GM23338 (cell line): Measurements from ENCODE around the gene GRIN3B. TPM values are rescaled to one million over a fixed set of nuclear protein-coding genes. Genes with fewer than 3 reads are reported as not detected.
A peak's percentile ranks its signal among the peaks of the same experiment; 100 is the strongest.

Source experiments
- ATAC-seq: fragments of 200-7000 bp; cut with Tn5 transposase; 3 replicates; pipeline ENCODE4 v1.9.1; 2020
- DNase-seq: peaks from one replicate; pipeline ENCODE4 v3.0.0-alpha.2; 2015; ENCODE audit warnings: low spot score
- H2AFZ ChIP-seq: fragments of 200-600 bp; sonication (generic); 2 replicates; pipeline ENCODE4 v1.8.0; 2016; ENCODE audit warnings: antibody characterized with exemption, mild to moderate bottlenecking, moderate library complexity
- H3F3A ChIP-seq: fragments of 200-600 bp; sonication (generic); replicated peaks from 2 replicates; pipeline ENCODE4 v1.8.0; 2017; ENCODE audit warnings: antibody characterized with exemption, mixed run types, low read depth
- H3K27ac ChIP-seq: fragments of 200-600 bp; sonication (generic); 2 replicates; pipeline ENCODE4 v1.6.1; 2016; ENCODE audit warnings: low read depth
- H3K27me3 ChIP-seq: fragments of 200-600 bp; sonication (generic); 2 replicates; pipeline ENCODE4 v1.8.0; 2016; ENCODE audit warnings: mild to moderate bottlenecking, mixed run types, moderate library complexity; ENCODE audit not compliant: insufficient read depth
- H3K36me3 ChIP-seq: fragments of 200-600 bp; sonication (generic); 2 replicates; pipeline ENCODE4 v1.8.0; 2016; ENCODE audit warnings: mild to moderate bottlenecking; ENCODE audit not compliant: insufficient read depth
- H3K4me1 ChIP-seq: fragments of 200-600 bp; sonication (generic); 2 replicates; pipeline ENCODE4 v1.8.0; 2016; ENCODE audit warnings: mild to moderate bottlenecking, moderate library complexity; ENCODE audit not compliant: insufficient read depth
- H3K4me2 ChIP-seq: fragments of 200-600 bp; sonication (generic); 2 replicates; pipeline ENCODE4 v1.7.1; 2017; ENCODE audit warnings: mixed run types
- H3K4me3 ChIP-seq: fragments of 200-600 bp; sonication (generic); 2 replicates; pipeline ENCODE4 v1.6.1; 2016; ENCODE audit warnings: mixed run types
- H3K79me2 ChIP-seq: fragments of 200-600 bp; sonication (generic); replicated peaks from 2 replicates; pipeline ENCODE4 v1.8.0; 2017; ENCODE audit warnings: mild to moderate bottlenecking; ENCODE audit not compliant: insufficient read depth
- H3K9me2 ChIP-seq: fragments of 200-600 bp; sonication (generic); 2 replicates; pipeline ENCODE4 v1.8.0; 2017; ENCODE audit not compliant: insufficient read depth
- H4K20me1 ChIP-seq: fragments of 200-600 bp; sonication (generic); replicated peaks from 2 replicates; pipeline ENCODE4 v1.8.0; 2017; ENCODE audit warnings: mild to moderate bottlenecking; ENCODE audit not compliant: insufficient read depth
- H3K27ac Mint-ChIP-seq: 2 replicates; pipeline ENCODE4 v1.8.0; 2020; ENCODE audit warnings: inconsistent platforms, mild to moderate bottlenecking, moderate library complexity, mixed read lengths
- H3K27me3 Mint-ChIP-seq: 3 replicates; pipeline ENCODE4 v1.8.0; 2022; ENCODE audit warnings: low read depth, mild to moderate bottlenecking, moderate library complexity, mixed read lengths, inconsistent platforms; ENCODE audit not compliant: insufficient read depth, poor library complexity
- H3K36me3 Mint-ChIP-seq: 3 replicates; pipeline ENCODE4 v1.8.0; 2021; ENCODE audit warnings: low read depth, mild to moderate bottlenecking, inconsistent platforms, moderate library complexity, mixed read lengths
- H3K4me1 Mint-ChIP-seq: 3 replicates; pipeline ENCODE4 v1.8.0; 2020; ENCODE audit warnings: mild to moderate bottlenecking, inconsistent platforms, mixed read lengths
- H3K4me3 Mint-ChIP-seq: 3 replicates; pipeline ENCODE4 v1.8.0; 2021; ENCODE audit warnings: moderate library complexity, mild to moderate bottlenecking, inconsistent platforms, mixed read lengths
- H3K9me3 Mint-ChIP-seq: 3 replicates; pipeline ENCODE4 v1.8.0; 2020; ENCODE audit warnings: moderate library complexity, mild to moderate bottlenecking, inconsistent platforms, mixed read lengths
- CREB1 ChIP-seq: fragments of 250-450 bp; sonication (Bioruptor Pico); IDR thresholded peaks from 2 replicates; pipeline ENCODE4 v1.5.0; 2020; ENCODE audit warnings: low read depth, mild to moderate bottlenecking, moderate library complexity
- EZH2 ChIP-seq: fragments of 200-600 bp; sonication (generic); IDR thresholded peaks from one replicate; pipeline ENCODE4 v1.8.0; 2017; ENCODE audit warnings: antibody characterized with exemption, mild to moderate bottlenecking, low read depth; ENCODE audit not compliant: unreplicated experiment
- EZH2phosphoT487 ChIP-seq: fragments of 200-600 bp; sonication (generic); IDR thresholded peaks from one replicate; pipeline ENCODE4 v1.8.1; 2018; ENCODE audit warnings: antibody characterized with exemption; ENCODE audit not compliant: unreplicated experiment
- JUNB ChIP-seq: IDR thresholded peaks from one replicate; pipeline ENCODE4 v1.6.1; 2016; ENCODE audit warnings: antibody characterized with exemption; ENCODE audit not compliant: unreplicated experiment
- NANOG ChIP-seq: IDR thresholded peaks from 2 replicates; pipeline ENCODE4 v1.6.1; 2016; ENCODE audit warnings: antibody characterized with exemption, borderline replicate concordance
- POLR2AphosphoS5 ChIP-seq: IDR thresholded peaks from 2 replicates; pipeline ENCODE4 v1.6.1; 2016; ENCODE audit warnings: antibody characterized with exemption, low read depth
- STAT1 ChIP-seq: IDR thresholded peaks from one replicate; pipeline ENCODE4 v1.6.1; 2016; ENCODE audit warnings: antibody characterized with exemption; ENCODE audit not compliant: unreplicated experiment
- ZNF114 ChIP-seq: fragments of 250-450 bp; sonication (Bioruptor Pico); IDR thresholded peaks from 2 replicates; pipeline ENCODE4 v1.5.0; 2020; ENCODE audit warnings: mild to moderate bottlenecking, moderate library complexity
- ZNF331 ChIP-seq: fragments of 250-450 bp; sonication (Bioruptor Pico); IDR thresholded peaks from 2 replicates; pipeline ENCODE4 v1.5.0; 2020; ENCODE audit warnings: low read depth, mild to moderate bottlenecking, moderate library complexity
- polyA plus RNA-seq: library from polyadenylated mRNA; unstranded; fragments of >200 nt; fragmentation: Nextera tagmentation; extraction: Ambion mirVana; gene quantifications from 2 replicates; pipeline ENCODE4 v1.2.1, GENCODE V29; 2016
- total RNA-seq: library from RNA; depleted of rRNA; stranded (reverse); fragments of >200 nt; shearing (Covaris generic); gene quantifications from 2 replicates; pipeline ENCODE4 v1.2.3, GENCODE V29; 2014
- TF ChIP-seq, protein P1 (sequence below): fragments of 250-450 bp; sonication (Bioruptor Pico); IDR thresholded peaks from 2 replicates; pipeline ENCODE4 v1.5.0; 2020; ENCODE audit warnings: mild to moderate bottlenecking, moderate library complexity
- TF ChIP-seq, protein P2 (sequence below), 2 experiments: fragments of 200-600 bp in 1 of 2; sonication (generic) in 1 of 2; conservative IDR thresholded peaks; 2 replicates each; pipeline versions ENCODE4 v1.5.1 to v1.6.1; 2016 to 2017; ENCODE audit warnings: antibody characterized with exemption in 2 of 2, low read depth in 2 of 2, mild to moderate bottlenecking in 2 of 2, moderate library complexity in 1 of 2
- TF ChIP-seq, protein P3 (sequence below): IDR thresholded peaks from one replicate; pipeline ENCODE4 v1.6.1; 2018; ENCODE audit warnings: antibody characterized with exemption; ENCODE audit not compliant: unreplicated experiment
- TF ChIP-seq, protein P4 (sequence below): IDR thresholded peaks from 2 replicates; pipeline ENCODE4 v1.6.1; 2016; ENCODE audit warnings: antibody characterized with exemption

The GRIN3B gene
- total and polyA plus RNA-seq, 2 experiments from 2014 or later = 0.11 to 2.8 TPM

DNA sequence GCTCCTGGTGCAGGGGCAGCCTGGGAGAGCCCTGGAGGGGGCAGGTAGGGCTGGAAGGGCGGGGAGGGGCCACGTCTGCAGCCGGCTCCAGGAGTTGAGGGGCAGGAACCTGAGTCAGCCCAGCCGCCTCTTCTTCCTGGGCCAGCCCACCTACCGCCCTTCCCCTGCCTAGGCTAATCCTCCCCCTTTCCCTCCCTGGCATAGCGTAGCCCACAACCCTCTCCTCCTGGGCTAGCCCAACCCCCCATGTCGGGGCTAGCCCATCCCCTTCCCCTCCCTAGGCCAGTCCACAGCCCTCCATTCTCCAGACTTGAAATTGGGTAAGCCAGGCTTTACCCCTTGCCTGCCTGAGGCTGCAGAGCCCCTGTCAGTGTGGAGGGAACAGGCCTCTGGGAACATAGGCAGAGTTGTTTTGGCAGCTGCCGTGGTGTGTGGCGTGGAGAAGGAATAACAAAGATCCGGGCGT lies 36.7 kb upstream of the GRIN3B start:
- H3K27me3 Mint-ChIP-seq = peaks cover 20% of the 10 kb centered on the region
- H3K9me3 Mint-ChIP-seq = peaks cover 9% of the 10 kb centered on the region; the same call in 2 of the 3 replicates
- H3K27ac Mint-ChIP-seq = no peak overlapping the region
- Histone ChIP-seq H3K4me3 (no peak overlapping the region), H3K79me2 (no peaks in the 10 kb centered on the region), H3K27me3 (no peaks in the 10 kb centered on the region), H4K20me1 (no peaks in the 10 kb centered on the region), H2AFZ (no peak overlapping the region), H3K4me1 (no peaks in the 10 kb centered on the region), H3K9me2 (no peaks in the 10 kb centered on the region), H3F3A (0 out of 2 replicates have a peak, but pooled peaks cover 7% of the 10 kb centered on the region), H3K27ac (no peak overlapping the region), H3K36me3 (peaks cover 10% of the 10 kb centered on the region), H3K4me2 (no peak overlapping the region)
- H3K4me1 Mint-ChIP-seq = peaks cover 15% of the 10 kb centered on the region
- H3K36me3 Mint-ChIP-seq = peaks cover 65% of the 10 kb centered on the region
- H3K4me3 Mint-ChIP-seq = no peak overlapping the region
- TF ChIP-seq POLR2AphosphoS5 (no peak), STAT1 (no peak), NANOG (no peak), EZH2 (no peak), ZNF114 (no peak), EZH2phosphoT487 (no peak), CREB1 (CRISPR knock-in tag) (no peak), ZNF331 (CRISPR knock-in tag) (no peak), JUNB (no peak)
- TF ChIP-seq, protein P1, sequence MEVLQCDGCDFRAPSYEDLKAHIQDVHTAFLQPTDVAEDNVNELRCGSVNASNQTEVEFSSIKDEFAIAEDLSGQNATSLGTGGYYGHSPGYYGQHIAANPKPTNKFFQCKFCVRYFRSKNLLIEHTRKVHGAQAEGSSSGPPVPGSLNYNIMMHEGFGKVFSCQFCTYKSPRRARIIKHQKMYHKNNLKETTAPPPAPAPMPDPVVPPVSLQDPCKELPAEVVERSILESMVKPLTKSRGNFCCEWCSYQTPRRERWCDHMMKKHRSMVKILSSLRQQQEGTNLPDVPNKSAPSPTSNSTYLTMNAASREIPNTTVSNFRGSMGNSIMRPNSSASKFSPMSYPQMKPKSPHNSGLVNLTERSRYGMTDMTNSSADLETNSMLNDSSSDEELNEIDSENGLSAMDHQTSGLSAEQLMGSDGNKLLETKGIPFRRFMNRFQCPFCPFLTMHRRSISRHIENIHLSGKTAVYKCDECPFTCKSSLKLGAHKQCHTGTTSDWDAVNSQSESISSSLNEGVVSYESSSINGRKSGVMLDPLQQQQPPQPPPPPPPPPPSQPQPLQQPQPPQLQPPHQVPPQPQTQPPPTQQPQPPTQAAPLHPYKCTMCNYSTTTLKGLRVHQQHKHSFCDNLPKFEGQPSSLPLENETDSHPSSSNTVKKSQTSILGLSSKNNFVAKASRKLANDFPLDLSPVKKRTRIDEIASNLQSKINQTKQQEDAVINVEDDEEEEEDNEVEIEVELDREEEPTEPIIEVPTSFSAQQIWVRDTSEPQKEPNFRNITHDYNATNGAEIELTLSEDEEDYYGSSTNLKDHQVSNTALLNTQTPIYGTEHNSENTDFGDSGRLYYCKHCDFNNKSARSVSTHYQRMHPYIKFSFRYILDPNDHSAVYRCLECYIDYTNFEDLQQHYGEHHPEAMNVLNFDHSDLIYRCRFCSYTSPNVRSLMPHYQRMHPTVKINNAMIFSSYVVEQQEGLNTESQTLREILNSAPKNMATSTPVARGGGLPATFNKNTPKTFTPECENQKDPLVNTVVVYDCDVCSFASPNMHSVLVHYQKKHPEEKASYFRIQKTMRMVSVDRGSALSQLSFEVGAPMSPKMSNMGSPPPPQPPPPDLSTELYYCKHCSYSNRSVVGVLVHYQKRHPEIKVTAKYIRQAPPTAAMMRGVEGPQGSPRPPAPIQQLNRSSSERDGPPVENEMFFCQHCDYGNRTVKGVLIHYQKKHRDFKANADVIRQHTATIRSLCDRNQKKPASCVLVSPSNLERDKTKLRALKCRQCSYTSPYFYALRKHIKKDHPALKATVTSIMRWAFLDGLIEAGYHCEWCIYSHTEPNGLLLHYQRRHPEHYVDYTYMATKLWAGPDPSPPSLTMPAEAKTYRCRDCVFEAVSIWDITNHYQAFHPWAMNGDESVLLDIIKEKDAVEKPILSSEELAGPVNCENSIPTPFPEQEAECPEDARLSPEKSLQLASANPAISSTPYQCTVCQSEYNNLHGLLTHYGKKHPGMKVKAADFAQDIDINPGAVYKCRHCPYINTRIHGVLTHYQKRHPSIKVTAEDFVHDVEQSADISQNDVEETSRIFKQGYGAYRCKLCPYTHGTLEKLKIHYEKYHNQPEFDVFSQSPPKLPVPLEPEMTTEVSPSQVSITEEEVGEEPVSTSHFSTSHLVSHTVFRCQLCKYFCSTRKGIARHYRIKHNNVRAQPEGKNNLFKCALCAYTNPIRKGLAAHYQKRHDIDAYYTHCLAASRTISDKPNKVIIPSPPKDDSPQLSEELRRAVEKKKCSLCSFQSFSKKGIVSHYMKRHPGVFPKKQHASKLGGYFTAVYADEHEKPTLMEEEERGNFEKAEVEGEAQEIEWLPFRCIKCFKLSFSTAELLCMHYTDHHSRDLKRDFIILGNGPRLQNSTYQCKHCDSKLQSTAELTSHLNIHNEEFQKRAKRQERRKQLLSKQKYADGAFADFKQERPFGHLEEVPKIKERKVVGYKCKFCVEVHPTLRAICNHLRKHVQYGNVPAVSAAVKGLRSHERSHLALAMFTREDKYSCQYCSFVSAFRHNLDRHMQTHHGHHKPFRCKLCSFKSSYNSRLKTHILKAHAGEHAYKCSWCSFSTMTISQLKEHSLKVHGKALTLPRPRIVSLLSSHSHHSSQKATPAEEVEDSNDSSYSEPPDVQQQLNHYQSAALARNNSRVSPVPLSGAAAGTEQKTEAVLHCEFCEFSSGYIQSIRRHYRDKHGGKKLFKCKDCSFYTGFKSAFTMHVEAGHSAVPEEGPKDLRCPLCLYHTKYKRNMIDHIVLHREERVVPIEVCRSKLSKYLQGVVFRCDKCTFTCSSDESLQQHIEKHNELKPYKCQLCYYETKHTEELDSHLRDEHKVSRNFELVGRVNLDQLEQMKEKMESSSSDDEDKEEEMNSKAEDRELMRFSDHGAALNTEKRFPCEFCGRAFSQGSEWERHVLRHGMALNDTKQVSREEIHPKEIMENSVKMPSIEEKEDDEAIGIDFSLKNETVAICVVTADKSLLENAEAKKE (CRISPR knock-in tag) = no peak
- TF ChIP-seq, protein P2, sequence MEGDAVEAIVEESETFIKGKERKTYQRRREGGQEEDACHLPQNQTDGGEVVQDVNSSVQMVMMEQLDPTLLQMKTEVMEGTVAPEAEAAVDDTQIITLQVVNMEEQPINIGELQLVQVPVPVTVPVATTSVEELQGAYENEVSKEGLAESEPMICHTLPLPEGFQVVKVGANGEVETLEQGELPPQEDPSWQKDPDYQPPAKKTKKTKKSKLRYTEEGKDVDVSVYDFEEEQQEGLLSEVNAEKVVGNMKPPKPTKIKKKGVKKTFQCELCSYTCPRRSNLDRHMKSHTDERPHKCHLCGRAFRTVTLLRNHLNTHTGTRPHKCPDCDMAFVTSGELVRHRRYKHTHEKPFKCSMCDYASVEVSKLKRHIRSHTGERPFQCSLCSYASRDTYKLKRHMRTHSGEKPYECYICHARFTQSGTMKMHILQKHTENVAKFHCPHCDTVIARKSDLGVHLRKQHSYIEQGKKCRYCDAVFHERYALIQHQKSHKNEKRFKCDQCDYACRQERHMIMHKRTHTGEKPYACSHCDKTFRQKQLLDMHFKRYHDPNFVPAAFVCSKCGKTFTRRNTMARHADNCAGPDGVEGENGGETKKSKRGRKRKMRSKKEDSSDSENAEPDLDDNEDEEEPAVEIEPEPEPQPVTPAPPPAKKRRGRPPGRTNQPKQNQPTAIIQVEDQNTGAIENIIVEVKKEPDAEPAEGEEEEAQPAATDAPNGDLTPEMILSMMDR (conservative IDR thresholded peaks at IDR 0.05; ENCODE audit: low read depth in 2 of 2) = no peak
- TF ChIP-seq, protein P3, sequence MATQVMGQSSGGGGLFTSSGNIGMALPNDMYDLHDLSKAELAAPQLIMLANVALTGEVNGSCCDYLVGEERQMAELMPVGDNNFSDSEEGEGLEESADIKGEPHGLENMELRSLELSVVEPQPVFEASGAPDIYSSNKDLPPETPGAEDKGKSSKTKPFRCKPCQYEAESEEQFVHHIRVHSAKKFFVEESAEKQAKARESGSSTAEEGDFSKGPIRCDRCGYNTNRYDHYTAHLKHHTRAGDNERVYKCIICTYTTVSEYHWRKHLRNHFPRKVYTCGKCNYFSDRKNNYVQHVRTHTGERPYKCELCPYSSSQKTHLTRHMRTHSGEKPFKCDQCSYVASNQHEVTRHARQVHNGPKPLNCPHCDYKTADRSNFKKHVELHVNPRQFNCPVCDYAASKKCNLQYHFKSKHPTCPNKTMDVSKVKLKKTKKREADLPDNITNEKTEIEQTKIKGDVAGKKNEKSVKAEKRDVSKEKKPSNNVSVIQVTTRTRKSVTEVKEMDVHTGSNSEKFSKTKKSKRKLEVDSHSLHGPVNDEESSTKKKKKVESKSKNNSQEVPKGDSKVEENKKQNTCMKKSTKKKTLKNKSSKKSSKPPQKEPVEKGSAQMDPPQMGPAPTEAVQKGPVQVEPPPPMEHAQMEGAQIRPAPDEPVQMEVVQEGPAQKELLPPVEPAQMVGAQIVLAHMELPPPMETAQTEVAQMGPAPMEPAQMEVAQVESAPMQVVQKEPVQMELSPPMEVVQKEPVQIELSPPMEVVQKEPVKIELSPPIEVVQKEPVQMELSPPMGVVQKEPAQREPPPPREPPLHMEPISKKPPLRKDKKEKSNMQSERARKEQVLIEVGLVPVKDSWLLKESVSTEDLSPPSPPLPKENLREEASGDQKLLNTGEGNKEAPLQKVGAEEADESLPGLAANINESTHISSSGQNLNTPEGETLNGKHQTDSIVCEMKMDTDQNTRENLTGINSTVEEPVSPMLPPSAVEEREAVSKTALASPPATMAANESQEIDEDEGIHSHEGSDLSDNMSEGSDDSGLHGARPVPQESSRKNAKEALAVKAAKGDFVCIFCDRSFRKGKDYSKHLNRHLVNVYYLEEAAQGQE = no peak
- TF ChIP-seq, protein P4, sequence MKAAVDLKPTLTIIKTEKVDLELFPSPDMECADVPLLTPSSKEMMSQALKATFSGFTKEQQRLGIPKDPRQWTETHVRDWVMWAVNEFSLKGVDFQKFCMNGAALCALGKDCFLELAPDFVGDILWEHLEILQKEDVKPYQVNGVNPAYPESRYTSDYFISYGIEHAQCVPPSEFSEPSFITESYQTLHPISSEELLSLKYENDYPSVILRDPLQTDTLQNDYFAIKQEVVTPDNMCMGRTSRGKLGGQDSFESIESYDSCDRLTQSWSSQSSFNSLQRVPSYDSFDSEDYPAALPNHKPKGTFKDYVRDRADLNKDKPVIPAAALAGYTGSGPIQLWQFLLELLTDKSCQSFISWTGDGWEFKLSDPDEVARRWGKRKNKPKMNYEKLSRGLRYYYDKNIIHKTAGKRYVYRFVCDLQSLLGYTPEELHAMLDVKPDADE = no peak
- peak; percentile 44 for ATAC-seq
- no peak for DNase-seq
